Activated naive CD4-positive, alpha-beta T cell treated with anti-CD3 and anti-CD28 coated beads for 36 hours (primary cell): ENCODE results near the gene SH2D3A. TPM values are rescaled to one million over a fixed set of nuclear protein-coding genes. Genes with fewer than 3 reads are reported as not detected.
"Not testable (repeated sequence)": the region's sequence is repeated elsewhere in the genome, so short reads cannot be mapped to it uniquely, and the experiment has no call there.

Experiments
- CTCF ChIA-PET: fragments of 350-600 bp; sonication (Branson Sonifier 250); formaldehyde crosslinking; loops from one replicate; lab custom pipeline; 2021; ENCODE audit warnings: antibody characterized with exemption; lab: Charles Lee
- DNase-seq: peaks from one replicate; pipeline ENCODE4 v3.0.0-alpha.2; 2020
- H3K27ac Mint-ChIP-seq: one replicate; pipeline ENCODE4 v1.8.0; 2021; ENCODE audit warnings: mild to moderate bottlenecking, mixed read lengths
- H3K27me3 Mint-ChIP-seq: one replicate; pipeline ENCODE4 v1.8.0; 2021; ENCODE audit warnings: low read depth, mixed read lengths
- H3K36me3 Mint-ChIP-seq: one replicate; pipeline ENCODE4 v1.8.0; 2021; ENCODE audit warnings: low read depth, mixed read lengths
- H3K4me1 Mint-ChIP-seq: one replicate; pipeline ENCODE4 v1.8.0; 2021; ENCODE audit warnings: low read depth, mixed read lengths
- H3K4me3 Mint-ChIP-seq: one replicate; pipeline ENCODE4 v1.8.0; 2021; ENCODE audit warnings: mild to moderate bottlenecking, moderate library complexity, mixed read lengths
- H3K9me3 Mint-ChIP-seq: one replicate; pipeline ENCODE4 v1.8.0; 2021; ENCODE audit warnings: mixed read lengths
- intact Hi-C: fragments of 100-400 bp; cut with micrococcal nuclease; formaldehyde crosslinking; loops from one replicate; pipeline ENCODE4 v1.15.1; 2023
- total RNA-seq, 2 experiments: library from RNA; stranded (reverse); gene quantifications; one replicate each; pipeline ENCODE4 v1.2.3, GENCODE V29; 2021

SH2D3A gene
- total RNA-seq, 2 experiments from 2014 or later: 23.2 to 24.9 TPM

DNA sequence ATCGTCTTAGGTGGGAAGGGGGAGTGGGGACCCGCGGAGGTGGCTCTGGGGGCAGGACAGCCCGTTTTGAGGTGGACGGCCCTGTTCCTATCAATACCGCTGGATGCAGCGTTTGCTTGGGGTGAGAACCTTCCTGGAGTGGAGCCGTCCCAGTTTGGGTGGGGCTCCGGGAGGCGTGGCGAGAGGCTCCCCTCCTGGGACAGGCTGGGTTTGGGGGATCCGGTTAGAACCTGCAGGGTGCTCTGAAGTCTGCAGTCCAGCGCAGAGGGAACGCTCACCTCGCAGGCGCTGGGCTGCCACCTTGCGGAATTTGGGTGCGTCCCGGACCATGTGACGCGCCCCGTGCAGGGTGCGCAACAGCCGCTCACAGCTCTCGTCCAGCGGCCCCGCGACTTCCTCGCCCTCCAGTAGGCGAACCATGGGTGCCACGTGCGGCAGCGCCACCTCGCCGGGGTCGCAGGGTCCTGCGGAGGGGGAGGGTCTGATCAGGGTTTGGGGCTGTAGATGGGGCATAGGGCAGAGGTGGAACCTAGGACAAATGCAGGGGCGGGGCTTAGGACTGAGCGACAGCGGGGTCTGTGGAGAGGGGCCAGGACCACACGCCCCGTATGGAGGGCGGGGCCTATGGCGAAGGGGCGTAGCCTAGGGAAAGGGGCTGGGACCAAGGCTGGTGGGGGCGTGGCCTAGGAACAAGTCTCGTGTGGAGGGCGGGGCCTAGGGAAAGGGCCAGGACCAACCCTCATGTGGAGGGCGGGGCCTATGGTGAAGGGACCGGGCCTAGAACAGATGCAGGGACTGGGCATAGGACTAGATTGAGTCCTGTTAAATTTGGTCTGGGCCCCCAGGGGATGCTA lies 13.8 kb downstream of the SH2D3A start:
- intact Hi-C loops: loop anchor here (1.0 to 5.0 kb wide), 5 partner anchors 14 to 236 kb away; partner anchors contain the start of genes SH2D3A and TRIP10
- peak overlapping the region; percentile 65 for H3K4me3 Mint-ChIP-seq
- no peaks in the 10 kb centered on the region for H3K27me3 Mint-ChIP-seq
- DNase-seq: peak; percentile 90
- no peaks in the 10 kb centered on the region for H3K9me3 Mint-ChIP-seq
- H3K27ac Mint-ChIP-seq: peak overlapping the region; percentile 74
- H3K36me3 Mint-ChIP-seq: peaks cover 25% of the 10 kb centered on the region
- peaks cover 12% of the 10 kb centered on the region for H3K4me1 Mint-ChIP-seq
- CTCF ChIA-PET: interaction anchor here (0.6 kb wide), 1 partner anchor 136 kb away, joined by 4 read pairs; no protein-coding TSS in a partner anchor

- Mint-ChIP-seq H3K4me1 (peaks cover 12% of the 10 kb centered on the region), H3K27me3 (no peaks in the 10 kb centered on the region), H3K9me3 (no peaks in the 10 kb centered on the region), H3K4me3 (no peak overlapping the region), H3K36me3 (peaks cover 29% of the 10 kb centered on the region), H3K27ac (no peak overlapping the region)
- CTCF ChIA-PET: no interaction called here
- DNase-seq: no peak
- intact Hi-C loops: loop anchor here (1.0 to 5.0 kb wide), 5 partner anchors 13 to 235 kb away; partner anchors contain the start of genes SH2D3A and TRIP10
Measured at GRCh38 chr19:6752256-6753177, 14.7 kb downstream of the SH2D3A start.

- intact Hi-C loops: loop anchor here (5.0 kb wide), 1 partner anchor 234 kb away; no protein-coding TSS in a partner anchor
- CTCF ChIA-PET: no interaction called here
- H3K9me3 Mint-ChIP-seq: no peaks in the 10 kb centered on the region
- no peak overlapping the region for H3K27ac Mint-ChIP-seq
- peaks cover 38% of the 10 kb centered on the region for H3K36me3 Mint-ChIP-seq
- H3K4me3 Mint-ChIP-seq: no peak overlapping the region
- H3K4me1 Mint-ChIP-seq: peaks cover 10% of the 10 kb centered on the region
- DNase-seq: no peak
- H3K27me3 Mint-ChIP-seq: no peaks in the 10 kb centered on the region
Measured at GRCh38 chr19:6751189-6751588, 16.0 kb downstream of the SH2D3A start.

GRCh38 chr19:6750062-6750461 lies 17.2 kb downstream of the SH2D3A start:
- Mint-ChIP-seq H3K36me3 (peaks cover 42% of the 10 kb centered on the region), H3K9me3 (no peaks in the 10 kb centered on the region), H3K4me3 (no peak overlapping the region), H3K27me3 (no peaks in the 10 kb centered on the region), H3K27ac (no peak overlapping the region), H3K4me1 (peaks cover 10% of the 10 kb centered on the region)
- CTCF ChIA-PET: no interaction called here
- no peak for DNase-seq
- intact Hi-C loops: loop anchor here (5.0 kb wide), 1 partner anchor 233 kb away; no protein-coding TSS in a partner anchor

- H3K4me3 Mint-ChIP-seq, H3K27me3 Mint-ChIP-seq, H3K9me3 Mint-ChIP-seq, H3K4me1 Mint-ChIP-seq, intact Hi-C loops, DNase-seq, H3K27ac Mint-ChIP-seq: not testable (repeated sequence)
- CTCF ChIA-PET: interaction anchor here (0.7 to 1.1 kb wide), 2 partner anchors 60 to 115 kb away, joined by 4 to 8 read pairs; no protein-coding TSS in a partner anchor
- peaks cover 42% of the 10 kb centered on the region for H3K36me3 Mint-ChIP-seq
Measured at GRCh38 chr19:6748543-6748942, 18.7 kb downstream of the SH2D3A start.

DNA sequence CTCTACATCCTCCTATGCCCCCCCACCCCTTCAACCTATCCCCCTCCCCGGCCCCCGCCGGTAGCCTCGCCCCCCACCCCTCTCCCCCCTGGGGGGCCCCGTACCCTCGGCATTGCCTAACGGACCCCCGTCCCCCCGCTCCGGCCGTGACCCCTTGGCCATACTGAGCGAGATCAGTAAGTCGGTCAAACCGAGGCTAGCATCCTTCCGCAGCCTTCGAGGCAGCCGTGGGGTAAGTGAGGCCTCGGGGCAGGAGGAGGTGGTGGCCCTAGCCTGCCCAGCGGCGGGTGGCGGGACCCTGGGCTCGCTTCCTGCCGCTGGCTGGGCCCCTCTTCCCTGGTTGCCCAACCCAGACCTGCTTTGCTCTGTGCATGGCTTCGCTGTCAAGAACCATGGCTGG lies 21.3 kb downstream of the SH2D3A start:
- intact Hi-C loops: no loop called here
- Mint-ChIP-seq H3K4me1 (peaks cover 8% of the 10 kb centered on the region), H3K27me3 (no peaks in the 10 kb centered on the region), H3K36me3 (peaks cover 46% of the 10 kb centered on the region), H3K27ac (no peak overlapping the region), H3K9me3 (no peaks in the 10 kb centered on the region), H3K4me3 (no peak overlapping the region)
- no peak for DNase-seq
- CTCF ChIA-PET: no interaction called here

DNA sequence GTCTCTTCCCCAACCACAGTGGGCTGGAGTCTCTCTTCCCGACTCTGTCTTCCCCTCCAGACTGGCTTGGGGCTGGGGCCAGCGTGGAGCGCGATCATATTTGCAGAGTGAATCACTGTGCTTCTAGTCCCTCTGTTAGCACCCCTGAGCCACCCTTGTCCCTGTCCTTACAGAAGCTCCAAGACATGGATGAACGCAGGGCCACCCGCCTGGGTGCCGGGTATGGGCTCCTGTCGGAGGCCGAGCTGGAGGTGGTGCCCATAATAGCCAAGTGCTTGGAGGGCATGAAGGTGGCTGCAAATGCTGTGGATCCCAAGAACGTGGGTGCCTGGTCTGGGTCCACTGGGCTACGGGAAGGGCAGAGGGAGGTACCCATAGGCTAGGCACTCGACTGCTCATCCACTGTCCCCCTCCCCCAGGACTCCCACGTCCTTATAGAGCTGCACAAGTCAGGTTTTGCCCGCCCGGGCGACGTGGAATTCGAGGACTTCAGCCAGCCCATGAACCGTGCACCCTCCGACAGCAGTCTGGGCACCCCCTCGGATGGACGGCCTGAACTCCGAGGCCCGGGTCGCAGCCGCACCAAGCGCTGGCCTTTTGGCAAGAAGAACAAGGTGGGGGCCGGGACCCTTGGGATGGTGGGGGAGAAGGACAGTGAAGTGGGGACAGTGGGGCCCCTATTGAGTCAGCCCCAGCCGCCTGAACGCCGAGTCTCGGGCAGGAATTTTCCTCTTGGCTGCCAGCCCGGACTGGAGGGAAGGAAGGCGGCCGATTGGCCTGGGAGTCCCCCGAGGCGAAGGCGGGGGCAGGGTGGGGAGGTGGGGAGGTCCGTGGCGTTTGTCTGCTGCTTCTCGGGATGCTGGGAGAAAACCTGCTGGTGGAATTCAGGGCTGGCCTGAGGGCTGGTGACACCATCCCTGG lies 22.6 kb downstream of the SH2D3A start:
- Mint-ChIP-seq H3K36me3 (peaks cover 44% of the 10 kb centered on the region), H3K4me3 (no peak overlapping the region), H3K27ac (peak overlapping the region; percentile 19), H3K4me1 (peaks cover 10% of the 10 kb centered on the region), H3K27me3 (no peaks in the 10 kb centered on the region), H3K9me3 (no peaks in the 10 kb centered on the region)
- CTCF ChIA-PET: no interaction called here
- DNase-seq: no peak
- intact Hi-C loops: no loop called here

GRCh38 chr19:6743714-6744380 lies 23.4 kb downstream of the SH2D3A start:
- Mint-ChIP-seq H3K27ac (peak overlapping the region; percentile 55), H3K27me3 (no peaks in the 10 kb centered on the region), H3K4me1 (peaks cover 15% of the 10 kb centered on the region), H3K4me3 (no peak overlapping the region), H3K9me3 (no peaks in the 10 kb centered on the region), H3K36me3 (peaks cover 41% of the 10 kb centered on the region)
- DNase-seq: no peak
- intact Hi-C loops: no loop called here
- CTCF ChIA-PET: interaction anchor here (1.2 kb wide), 1 partner anchor 59 kb away, joined by 3 read pairs; no protein-coding TSS in a partner anchor

DNA sequence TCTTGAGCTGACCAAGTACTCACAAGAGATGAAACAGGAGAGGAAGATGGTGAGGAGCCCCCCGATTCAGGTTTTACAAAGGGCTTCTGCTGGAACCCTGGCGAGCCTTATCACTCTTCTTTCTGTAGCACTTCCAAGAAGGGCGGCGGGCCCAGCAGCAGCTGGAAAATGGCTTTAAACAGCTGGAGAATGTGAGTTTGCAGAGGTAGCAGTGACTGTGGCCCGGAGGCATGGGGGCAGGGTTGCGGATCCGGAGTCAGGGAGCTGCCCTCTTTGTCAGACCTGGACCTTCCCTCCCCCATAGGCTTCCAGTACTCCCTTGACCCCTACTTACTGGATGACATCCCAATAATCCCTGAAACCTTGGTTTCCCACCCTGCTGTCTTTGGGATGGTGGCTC lies 24.2 kb downstream of the SH2D3A start:
- Mint-ChIP-seq H3K27ac (no peak overlapping the region), H3K4me3 (no peak overlapping the region), H3K36me3 (peaks cover 39% of the 10 kb centered on the region), H3K27me3 (no peaks in the 10 kb centered on the region), H3K4me1 (peaks cover 23% of the 10 kb centered on the region), H3K9me3 (no peaks in the 10 kb centered on the region)
- intact Hi-C loops: no loop called here
- CTCF ChIA-PET: interaction anchor here (0.5 to 1.2 kb wide), 2 partner anchors 60 to 121 kb away, joined by 3 to 4 read pairs; no protein-coding TSS in a partner anchor
- no peak for DNase-seq

DNA sequence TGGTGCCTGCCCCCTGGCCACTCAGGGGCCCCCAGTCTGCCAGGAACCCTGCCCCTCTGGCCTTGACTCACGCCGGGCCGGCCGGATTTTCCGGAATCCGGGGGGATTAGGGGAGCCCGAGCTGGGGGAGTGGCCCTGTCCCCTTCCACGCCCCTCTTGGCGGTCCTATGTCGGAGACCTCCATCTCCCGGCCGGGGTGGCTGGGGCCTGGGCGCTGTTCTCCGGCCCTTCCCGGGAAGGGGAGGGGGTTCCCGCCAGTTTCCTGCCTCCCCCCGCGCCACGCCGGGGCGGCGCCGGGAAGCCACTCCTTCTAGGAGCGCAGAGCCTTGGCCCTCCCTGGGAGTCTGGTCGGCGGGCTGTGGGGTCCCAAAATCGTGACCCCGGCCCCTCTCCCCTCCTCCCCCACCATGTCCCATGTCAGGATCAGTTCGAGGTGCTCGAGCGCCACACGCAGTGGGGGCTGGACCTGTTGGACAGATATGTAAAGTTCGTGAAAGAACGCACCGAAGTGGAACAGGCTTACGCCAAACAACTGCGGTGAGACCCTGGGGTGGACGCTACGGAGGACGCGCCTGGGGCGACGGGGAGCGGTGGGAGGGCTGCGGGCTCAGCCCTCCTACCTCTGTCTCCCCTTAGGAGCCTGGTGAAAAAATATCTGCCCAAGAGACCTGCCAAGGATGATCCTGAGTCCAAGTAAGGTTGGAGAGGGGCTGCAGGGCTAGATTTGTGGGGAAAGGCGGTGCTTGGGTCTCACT lies 26.5 kb downstream of the SH2D3A start:
- Mint-ChIP-seq H3K4me3 (peak overlapping the region; percentile 98), H3K9me3 (no peaks in the 10 kb centered on the region), H3K27me3 (no peaks in the 10 kb centered on the region), H3K27ac (peak overlapping the region; percentile 74), H3K36me3 (peaks cover 29% of the 10 kb centered on the region), H3K4me1 (peaks cover 34% of the 10 kb centered on the region)
- intact Hi-C loops: no loop called here
- CTCF ChIA-PET: no interaction called here
- peak; percentile 32 for DNase-seq
